HL-60 (cell line): ENCODE data around the gene DOCK8.

Experiments used
- GABPA ChIP-seq: IDR thresholded peaks from 2 replicates; pipeline ENCODE4 v1.6.1; 2012; ENCODE audit warnings: low read depth
- POLR2AphosphoS5 ChIP-seq: IDR thresholded peaks from 2 replicates; pipeline ENCODE4 v1.6.1; 2012; ENCODE audit warnings: low read depth
- TF ChIP-seq, protein P1 (sequence below): IDR thresholded peaks from one replicate; pipeline ENCODE4 v1.5.1; 2011; ENCODE audit warnings: low read length, control low read depth, inconsistent platforms; ENCODE audit not compliant: insufficient read depth
- TF ChIP-seq, protein P2 (sequence below): IDR thresholded peaks from 2 replicates; pipeline ENCODE4 v1.6.1; 2012; ENCODE audit warnings: low read depth; ENCODE audit not compliant: insufficient replicate concordance

GRCh38 chr9:221989-222776, 7.5 kb downstream of the DOCK8 start:
- TF ChIP-seq, protein P1, sequence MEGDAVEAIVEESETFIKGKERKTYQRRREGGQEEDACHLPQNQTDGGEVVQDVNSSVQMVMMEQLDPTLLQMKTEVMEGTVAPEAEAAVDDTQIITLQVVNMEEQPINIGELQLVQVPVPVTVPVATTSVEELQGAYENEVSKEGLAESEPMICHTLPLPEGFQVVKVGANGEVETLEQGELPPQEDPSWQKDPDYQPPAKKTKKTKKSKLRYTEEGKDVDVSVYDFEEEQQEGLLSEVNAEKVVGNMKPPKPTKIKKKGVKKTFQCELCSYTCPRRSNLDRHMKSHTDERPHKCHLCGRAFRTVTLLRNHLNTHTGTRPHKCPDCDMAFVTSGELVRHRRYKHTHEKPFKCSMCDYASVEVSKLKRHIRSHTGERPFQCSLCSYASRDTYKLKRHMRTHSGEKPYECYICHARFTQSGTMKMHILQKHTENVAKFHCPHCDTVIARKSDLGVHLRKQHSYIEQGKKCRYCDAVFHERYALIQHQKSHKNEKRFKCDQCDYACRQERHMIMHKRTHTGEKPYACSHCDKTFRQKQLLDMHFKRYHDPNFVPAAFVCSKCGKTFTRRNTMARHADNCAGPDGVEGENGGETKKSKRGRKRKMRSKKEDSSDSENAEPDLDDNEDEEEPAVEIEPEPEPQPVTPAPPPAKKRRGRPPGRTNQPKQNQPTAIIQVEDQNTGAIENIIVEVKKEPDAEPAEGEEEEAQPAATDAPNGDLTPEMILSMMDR = no peak
- TF ChIP-seq, protein P2, sequence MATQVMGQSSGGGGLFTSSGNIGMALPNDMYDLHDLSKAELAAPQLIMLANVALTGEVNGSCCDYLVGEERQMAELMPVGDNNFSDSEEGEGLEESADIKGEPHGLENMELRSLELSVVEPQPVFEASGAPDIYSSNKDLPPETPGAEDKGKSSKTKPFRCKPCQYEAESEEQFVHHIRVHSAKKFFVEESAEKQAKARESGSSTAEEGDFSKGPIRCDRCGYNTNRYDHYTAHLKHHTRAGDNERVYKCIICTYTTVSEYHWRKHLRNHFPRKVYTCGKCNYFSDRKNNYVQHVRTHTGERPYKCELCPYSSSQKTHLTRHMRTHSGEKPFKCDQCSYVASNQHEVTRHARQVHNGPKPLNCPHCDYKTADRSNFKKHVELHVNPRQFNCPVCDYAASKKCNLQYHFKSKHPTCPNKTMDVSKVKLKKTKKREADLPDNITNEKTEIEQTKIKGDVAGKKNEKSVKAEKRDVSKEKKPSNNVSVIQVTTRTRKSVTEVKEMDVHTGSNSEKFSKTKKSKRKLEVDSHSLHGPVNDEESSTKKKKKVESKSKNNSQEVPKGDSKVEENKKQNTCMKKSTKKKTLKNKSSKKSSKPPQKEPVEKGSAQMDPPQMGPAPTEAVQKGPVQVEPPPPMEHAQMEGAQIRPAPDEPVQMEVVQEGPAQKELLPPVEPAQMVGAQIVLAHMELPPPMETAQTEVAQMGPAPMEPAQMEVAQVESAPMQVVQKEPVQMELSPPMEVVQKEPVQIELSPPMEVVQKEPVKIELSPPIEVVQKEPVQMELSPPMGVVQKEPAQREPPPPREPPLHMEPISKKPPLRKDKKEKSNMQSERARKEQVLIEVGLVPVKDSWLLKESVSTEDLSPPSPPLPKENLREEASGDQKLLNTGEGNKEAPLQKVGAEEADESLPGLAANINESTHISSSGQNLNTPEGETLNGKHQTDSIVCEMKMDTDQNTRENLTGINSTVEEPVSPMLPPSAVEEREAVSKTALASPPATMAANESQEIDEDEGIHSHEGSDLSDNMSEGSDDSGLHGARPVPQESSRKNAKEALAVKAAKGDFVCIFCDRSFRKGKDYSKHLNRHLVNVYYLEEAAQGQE = no peak
- no peak for TF ChIP-seq GABPA
- TF ChIP-seq POLR2AphosphoS5 = no peak
